K562 (cell line): ENCODE results near the gene CHD3.

ENCODE experiments used
- BCLAF1 ChIP-seq, 2 experiments: fragments of 450-650 bp in 1 of 2; IDR thresholded peaks; 2 replicates each; pipeline ENCODE4 v1.6.1; 2011 to 2017; ENCODE audit warnings: low read depth in 2 of 2, antibody characterized with exemption in 1 of 2, borderline replicate concordance in 1 of 2, low read length in 1 of 2, mild to moderate bottlenecking in 1 of 2, mixed read lengths in 1 of 2; ENCODE audit not compliant: control insufficient read depth in 1 of 2
- CTCF ChIP-seq, 3 experiments: IDR thresholded peaks in 2 of 3; conservative IDR thresholded peaks in 1 of 3; 2 replicates each; pipeline ENCODE4 v1.5.1; 2011 to 2012; ENCODE audit warnings: low read length in 3 of 3, mild to moderate bottlenecking in 3 of 3, control low read depth in 2 of 3, improper control_type of control experiment in 1 of 3, inconsistent platforms in 1 of 3, low read depth in 1 of 3, mixed read lengths in 1 of 3, moderate library complexity in 1 of 3; ENCODE audit not compliant: insufficient read depth in 2 of 3
- ETV5 ChIP-seq: sonication (generic); formaldehyde crosslinking; IDR thresholded peaks from 2 replicates; pipeline ENCODE4 v1.4.0; 2020; ENCODE audit warnings: low read depth, mild to moderate bottlenecking, missing genetic modification reagents
- GABPA ChIP-seq: fragments of 200-800 bp; sonication (Bioruptor generic); conservative IDR thresholded peaks from 2 replicates; pipeline ENCODE4 v1.6.1; 2016; ENCODE audit warnings: low read depth, missing genetic modification characterization, missing compliant biosample characterization
- HDAC3 ChIP-seq: fragments of 450-650 bp; IDR thresholded peaks from 2 replicates; pipeline ENCODE4 v1.6.1; 2018; ENCODE audit warnings: borderline replicate concordance, mild to moderate bottlenecking, moderate library complexity; ENCODE audit not compliant: partially characterized antibody
- OTX1 ChIP-seq: fragments of 450-650 bp; formaldehyde crosslinking; IDR thresholded peaks from 2 replicates; pipeline ENCODE4 v1.4.0; 2022; ENCODE audit warnings: mild to moderate bottlenecking
- TBP ChIP-seq: optimal IDR thresholded peaks from 2 replicates; pipeline ENCODE3; 2011; ENCODE audit warnings: low read depth, low read length, improper control_type of control experiment
- ZFP36 ChIP-seq: fragments of 150-350 bp; IDR thresholded peaks from 2 replicates; pipeline ENCODE4 v1.6.1; 2018; ENCODE audit warnings: low read length, low read depth; ENCODE audit not compliant: partially characterized antibody

- no peak for TF ChIP-seq OTX1 (CRISPR knock-in tag)
- no peak for TF ChIP-seq CTCF (IDR thresholded peaks at IDR 0.05 in 2 of 3, conservative IDR thresholded peaks at IDR 0.05 in 1 of 3; ENCODE audit: insufficient read depth in 2 of 3, low read depth in 1 of 3, low read length in 3 of 3)
- TF ChIP-seq GABPA (tag): no peak
- no peak for TF ChIP-seq BCLAF1 (IDR thresholded peaks at IDR 0.05; ENCODE audit: borderline replicate concordance in 1 of 2, control insufficient read depth in 1 of 2, low read depth in 2 of 2, low read length in 1 of 2)
- no peak for TF ChIP-seq HDAC3
- TF ChIP-seq ETV5: no peak
- TF ChIP-seq ZFP36: no peak
- TF ChIP-seq TBP: no peak
These were observed 15.5 kb upstream of the CHD3 start for GRCh38 chr17:7873051-7873450.
